Astrocyte (in vitro differentiated cells and primary cell): ENCODE data around the gene TLE2. TPM values are rescaled to one million over a fixed set of nuclear protein-coding genes. Genes with fewer than 3 reads are reported as not detected.

Experiments
- DNase-seq: peaks from one replicate; pipeline ENCODE4 v3.0.0-alpha.2; 2010; ENCODE audit warnings: low read depth
- FAIRE-seq: peaks from 2 replicates; lab custom pipeline; 2011; peaks lifted over from hg19 to GRCh38; lab: Jason Lieb, UNC
- H2AFZ ChIP-seq: 2 replicates; pipeline ENCODE4 v1.6.0; 2012; ENCODE audit warnings: low read depth, low read length, inconsistent platforms
- H3K27ac ChIP-seq: 2 replicates; pipeline ENCODE4 v1.5.1; 2011; ENCODE audit warnings: low read depth, low read length, inconsistent platforms
- H3K27me3 ChIP-seq: 2 replicates; pipeline ENCODE4 v1.6.0; 2011; ENCODE audit warnings: low read length, inconsistent platforms; ENCODE audit not compliant: insufficient read depth
- H3K36me3 ChIP-seq: 2 replicates; pipeline ENCODE4 v1.5.1; 2011; ENCODE audit warnings: low read length, inconsistent platforms; ENCODE audit not compliant: insufficient read depth
- H3K4me1 ChIP-seq: 2 replicates; pipeline ENCODE4 v1.5.1; 2011; ENCODE audit warnings: low read length, inconsistent platforms; ENCODE audit not compliant: insufficient read depth
- H3K4me2 ChIP-seq: 2 replicates; pipeline ENCODE4 v1.6.0; 2012; ENCODE audit warnings: low read length, inconsistent platforms
- H3K4me3 ChIP-seq: 2 replicates; pipeline ENCODE4 v1.5.1; 2011; ENCODE audit warnings: low read depth, mild to moderate bottlenecking, low read length, inconsistent platforms; ENCODE audit not compliant: insufficient read depth
- H3K79me2 ChIP-seq: 2 replicates; pipeline ENCODE4 v1.6.0; 2012; ENCODE audit warnings: mild to moderate bottlenecking, low read length, inconsistent platforms; ENCODE audit not compliant: insufficient read depth
- H3K9ac ChIP-seq: 2 replicates; pipeline ENCODE4 v1.6.0; 2012; ENCODE audit warnings: mild to moderate bottlenecking, low read length, inconsistent platforms
- H3K9me3 ChIP-seq: 2 replicates; pipeline ENCODE4 v1.5.1; 2012; ENCODE audit warnings: low read depth, mild to moderate bottlenecking, low read length, inconsistent platforms; ENCODE audit not compliant: insufficient read depth
- H4K20me1 ChIP-seq: 2 replicates; pipeline ENCODE4 v1.6.0; 2012; ENCODE audit warnings: low read length, inconsistent platforms; ENCODE audit not compliant: insufficient read depth
- H3K27ac Mint-ChIP-seq: one replicate; pipeline ENCODE4 v1.8.0; 2021; ENCODE audit warnings: mild to moderate bottlenecking, mixed read lengths; ENCODE audit not compliant: unreplicated experiment
- H3K27me3 Mint-ChIP-seq: one replicate; pipeline ENCODE4 v1.8.0; 2021; ENCODE audit warnings: low read depth, mixed read lengths; ENCODE audit not compliant: unreplicated experiment
- H3K36me3 Mint-ChIP-seq: one replicate; pipeline ENCODE4 v1.8.0; 2021; ENCODE audit warnings: low read depth, mixed read lengths; ENCODE audit not compliant: unreplicated experiment
- H3K4me1 Mint-ChIP-seq: one replicate; pipeline ENCODE4 v1.8.0; 2021; ENCODE audit warnings: low read depth, mixed read lengths; ENCODE audit not compliant: unreplicated experiment
- H3K4me3 Mint-ChIP-seq: one replicate; pipeline ENCODE4 v1.8.0; 2021; ENCODE audit warnings: mild to moderate bottlenecking, moderate library complexity, mixed read lengths; ENCODE audit not compliant: unreplicated experiment
- H3K9me3 Mint-ChIP-seq: one replicate; pipeline ENCODE4 v1.8.0; 2021; ENCODE audit warnings: mild to moderate bottlenecking, mixed read lengths; ENCODE audit not compliant: unreplicated experiment
- EZH2 ChIP-seq: IDR thresholded peaks from 2 replicates; pipeline ENCODE4 v1.6.1; 2012; ENCODE audit warnings: mild to moderate bottlenecking, low read length, inconsistent platforms; ENCODE audit not compliant: insufficient read depth
- total RNA-seq: library from RNA; stranded (reverse); gene quantifications from 2 replicates; pipeline ENCODE4 v1.2.1, GENCODE V29; 2021
- TF ChIP-seq, protein P1 (sequence below): IDR thresholded peaks from 2 replicates; pipeline ENCODE4 v1.5.1; 2011; ENCODE audit warnings: low read depth, mild to moderate bottlenecking, inconsistent platforms, low read length, moderate library complexity; ENCODE audit not compliant: insufficient read depth

The TLE2 gene
- total RNA-seq, 1 donor from 2014 or later: 0.79 TPM

DNA sequence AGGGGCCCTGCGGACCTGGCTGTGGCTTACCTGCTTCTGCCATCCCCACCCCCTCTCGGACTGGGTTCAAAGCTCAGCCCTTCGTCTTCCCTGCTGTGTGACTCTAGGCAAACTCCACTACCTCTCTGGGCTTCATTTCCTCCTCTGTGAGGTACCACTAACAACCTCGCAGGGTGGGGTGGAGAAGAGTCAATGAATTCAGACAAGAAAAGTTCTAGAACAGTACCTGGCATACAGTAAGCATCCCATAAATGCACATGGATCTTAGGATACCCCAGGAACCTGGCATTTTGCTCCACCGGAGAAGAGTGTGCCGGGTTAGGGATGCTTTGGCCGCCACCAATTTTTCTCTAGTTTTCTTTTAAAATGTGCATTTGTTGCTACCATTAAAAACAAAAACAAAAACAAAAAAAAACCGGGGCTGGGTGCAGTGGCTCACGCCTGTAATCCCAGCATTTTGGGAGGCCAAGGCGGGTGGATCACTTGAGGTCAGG, 29.8 kb upstream of the TLE2 start:
- no peak for DNase-seq
- H3K36me3 ChIP-seq: peaks cover 12% of the 10 kb centered on the region
- no peaks in the 10 kb centered on the region for H3K9me3 ChIP-seq
- H3K27me3 ChIP-seq: no peaks in the 10 kb centered on the region
- peaks cover 26% of the 10 kb centered on the region for H3K4me1 ChIP-seq
- TF ChIP-seq, protein P1, sequence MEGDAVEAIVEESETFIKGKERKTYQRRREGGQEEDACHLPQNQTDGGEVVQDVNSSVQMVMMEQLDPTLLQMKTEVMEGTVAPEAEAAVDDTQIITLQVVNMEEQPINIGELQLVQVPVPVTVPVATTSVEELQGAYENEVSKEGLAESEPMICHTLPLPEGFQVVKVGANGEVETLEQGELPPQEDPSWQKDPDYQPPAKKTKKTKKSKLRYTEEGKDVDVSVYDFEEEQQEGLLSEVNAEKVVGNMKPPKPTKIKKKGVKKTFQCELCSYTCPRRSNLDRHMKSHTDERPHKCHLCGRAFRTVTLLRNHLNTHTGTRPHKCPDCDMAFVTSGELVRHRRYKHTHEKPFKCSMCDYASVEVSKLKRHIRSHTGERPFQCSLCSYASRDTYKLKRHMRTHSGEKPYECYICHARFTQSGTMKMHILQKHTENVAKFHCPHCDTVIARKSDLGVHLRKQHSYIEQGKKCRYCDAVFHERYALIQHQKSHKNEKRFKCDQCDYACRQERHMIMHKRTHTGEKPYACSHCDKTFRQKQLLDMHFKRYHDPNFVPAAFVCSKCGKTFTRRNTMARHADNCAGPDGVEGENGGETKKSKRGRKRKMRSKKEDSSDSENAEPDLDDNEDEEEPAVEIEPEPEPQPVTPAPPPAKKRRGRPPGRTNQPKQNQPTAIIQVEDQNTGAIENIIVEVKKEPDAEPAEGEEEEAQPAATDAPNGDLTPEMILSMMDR: no peak
- no peak for TF ChIP-seq EZH2
- no peak overlapping the region for H3K4me2 ChIP-seq
- Mint-ChIP-seq H3K4me3 (no peak overlapping the region), H3K9me3 (no peaks in the 10 kb centered on the region), H3K36me3 (peaks cover 13% of the 10 kb centered on the region), H3K4me1 (peaks cover 8% of the 10 kb centered on the region), H3K27ac (no peak overlapping the region), H3K27me3 (no peaks in the 10 kb centered on the region)
- FAIRE-seq: no peak
- peaks cover 61% of the 10 kb centered on the region for H4K20me1 ChIP-seq
- no peak overlapping the region for H3K27ac ChIP-seq
- H3K79me2 ChIP-seq: peaks cover 35% of the 10 kb centered on the region
- H3K4me3 ChIP-seq: no peak overlapping the region
- no peak overlapping the region for H3K9ac ChIP-seq
- H2AFZ ChIP-seq: no peak overlapping the region

DNA sequence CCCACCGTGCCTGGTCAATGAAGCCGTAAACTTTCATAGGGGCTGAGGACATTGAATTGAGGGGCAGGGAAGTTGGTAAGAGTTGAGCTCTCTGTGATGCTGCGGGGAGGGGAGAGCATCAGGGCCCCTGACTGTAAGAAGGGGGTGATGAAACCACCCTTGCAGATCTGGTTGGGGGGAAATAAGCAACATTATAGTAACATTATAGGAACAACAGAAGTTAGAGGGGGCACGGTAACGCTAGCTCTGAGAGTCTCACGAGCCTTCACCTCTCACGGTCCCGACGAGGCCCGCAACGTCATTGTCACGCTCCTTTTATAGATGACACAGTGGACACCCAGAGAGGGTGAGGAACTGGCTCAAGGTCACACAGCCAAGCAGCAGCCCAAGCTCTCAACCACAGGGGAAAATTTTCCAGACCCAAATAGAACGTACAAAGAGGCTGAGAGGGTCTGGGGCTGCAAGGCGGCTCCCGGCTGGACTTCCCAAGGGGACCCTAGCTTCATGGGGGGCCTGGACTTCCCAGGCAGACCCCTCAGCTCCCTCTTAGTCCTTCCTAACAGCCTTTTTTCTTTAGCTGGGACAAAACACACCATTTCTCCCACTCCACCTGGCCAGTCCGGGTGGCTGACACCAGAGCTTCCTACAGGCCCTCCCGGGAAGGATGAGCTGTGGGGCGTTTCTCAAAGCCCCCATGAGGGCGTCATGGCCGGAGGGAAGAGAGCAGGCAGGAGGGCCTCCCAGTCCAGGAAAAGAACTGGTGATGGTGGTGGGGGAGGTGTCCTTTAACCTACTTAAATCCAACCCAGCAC, 29.1 kb upstream of the TLE2 start:
- Mint-ChIP-seq H3K4me1 (peaks cover 8% of the 10 kb centered on the region), H3K27ac (no peak overlapping the region), H3K9me3 (no peaks in the 10 kb centered on the region), H3K36me3 (peaks cover 13% of the 10 kb centered on the region), H3K27me3 (no peaks in the 10 kb centered on the region), H3K4me3 (peak overlapping the region; percentile 62)
- Histone ChIP-seq H4K20me1 (peaks cover 66% of the 10 kb centered on the region), H3K4me1 (peaks cover 26% of the 10 kb centered on the region), H2AFZ (no peak overlapping the region), H3K9me3 (no peaks in the 10 kb centered on the region), H3K79me2 (peaks cover 35% of the 10 kb centered on the region), H3K4me2 (peak overlapping the region; percentile 39), H3K4me3 (no peak overlapping the region), H3K36me3 (peaks cover 12% of the 10 kb centered on the region), H3K27me3 (no peaks in the 10 kb centered on the region), H3K9ac (peak overlapping the region; percentile 23), H3K27ac (no peak overlapping the region)
- FAIRE-seq: no peak
- DNase-seq: no peak
- TF ChIP-seq, protein P1: no peak
- TF ChIP-seq EZH2: no peak

DNA sequence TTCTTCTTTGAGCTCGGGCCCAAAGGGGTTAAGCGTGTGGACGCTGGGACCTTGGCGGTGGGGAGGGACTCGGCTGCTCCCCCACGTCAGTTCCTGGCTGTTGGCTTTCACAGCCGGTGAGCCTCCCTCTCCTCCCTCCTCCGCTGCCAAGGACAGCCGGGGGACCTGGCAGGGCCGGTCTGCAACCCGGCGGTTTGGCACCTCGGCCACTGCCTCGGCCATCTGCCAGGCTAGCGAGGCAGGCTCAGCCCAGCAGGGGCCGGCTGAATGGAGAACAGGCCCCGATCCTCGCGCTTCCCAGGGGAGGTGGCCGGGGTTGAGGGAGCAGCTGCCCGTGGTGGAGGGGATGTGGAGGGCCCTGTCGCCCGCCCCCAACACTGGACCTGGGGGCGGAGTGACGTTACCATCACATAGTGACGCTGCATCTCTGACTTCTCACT, 28.2 kb upstream of the TLE2 start:
- H3K9me3 Mint-ChIP-seq: no peaks in the 10 kb centered on the region
- Histone ChIP-seq H3K36me3 (peaks cover 12% of the 10 kb centered on the region), H3K27ac (peak overlapping the region; percentile 12), H3K9me3 (no peaks in the 10 kb centered on the region), H4K20me1 (peaks cover 68% of the 10 kb centered on the region), H2AFZ (no peak overlapping the region), H3K4me2 (peak overlapping the region; percentile 39), H3K27me3 (no peaks in the 10 kb centered on the region), H3K4me1 (peaks cover 24% of the 10 kb centered on the region), H3K79me2 (peaks cover 35% of the 10 kb centered on the region), H3K4me3 (no peak overlapping the region), H3K9ac (peak overlapping the region; percentile 23)
- H3K27me3 Mint-ChIP-seq: no peaks in the 10 kb centered on the region
- FAIRE-seq (no peak), DNase-seq (peak; percentile 56)
- no peak overlapping the region for H3K27ac Mint-ChIP-seq
- no peak for TF ChIP-seq EZH2
- TF ChIP-seq, protein P1: no peak
- H3K4me1 Mint-ChIP-seq: peaks cover 8% of the 10 kb centered on the region
- no peak overlapping the region for H3K4me3 Mint-ChIP-seq
- peaks cover 13% of the 10 kb centered on the region for H3K36me3 Mint-ChIP-seq
